KG1 (cell line): ENCODE data around the gene FNDC10.
"Not testable (repeated sequence)": the region's sequence is repeated elsewhere in the genome, so short reads cannot be mapped to it uniquely, and the experiment has no call there.

Experiments
- DNase-seq: peaks from one replicate; lab custom pipeline; 2025; lab: John Stamatoyannopoulos, UW

The FNDC10 gene

GRCh38 chr1:1599030-1599934, 653 bp downstream of the FNDC10 start:
- no peak for DNase-seq

- no peak for DNase-seq
Measured at GRCh38 chr1:1598720-1599029, 1.3 kb downstream of the FNDC10 start.

GRCh38 chr1:1598051-1598719, 1.8 kb downstream of the FNDC10 start:
- DNase-seq = no peak

- no peak for DNase-seq
Measured at GRCh38 chr1:1597275-1597930, 2.5 kb downstream of the FNDC10 start.

GRCh38 chr1:1596493-1597274, 3.3 kb downstream of the FNDC10 start:
- DNase-seq = no peak

- DNase-seq = not testable (repeated sequence)
Measured at GRCh38 chr1:1595341-1595740, 4.6 kb downstream of the FNDC10 start.

- no peak for DNase-seq
Measured at GRCh38 chr1:1594602-1595260, 5.2 kb downstream of the FNDC10 start.

- DNase-seq = no peak
Measured at GRCh38 chr1:1593834-1594601, 5.9 kb downstream of the FNDC10 start.

- no peak for DNase-seq
Measured at GRCh38 chr1:1591452-1591851, 8.5 kb downstream of the FNDC10 start.

- DNase-seq = no peak
Measured at GRCh38 chr1:1583347-1584010, 16.5 kb downstream of the FNDC10 start.

GRCh38 chr1:1582585-1583346, 17.2 kb downstream of the FNDC10 start:
- DNase-seq = no peak

- DNase-seq = no peak
Measured at GRCh38 chr1:1578371-1578940, 21.5 kb downstream of the FNDC10 start.

GRCh38 chr1:1577367-1578011, 22.4 kb downstream of the FNDC10 start:
- no peak for DNase-seq

GRCh38 chr1:1574721-1575537, 25.0 kb downstream of the FNDC10 start, which contains the start of gene SSU72:
SSU72 (minus strand) TSS chr1:1574863; CDS start chr1:1574557, 306 bp downstream.
- DNase-seq = peak; percentile 69

- peak; percentile 18 for DNase-seq
Measured at GRCh38 chr1:1573843-1574720, 25.9 kb downstream of the FNDC10 start.

GRCh38 chr1:1569341-1569740, 30.6 kb downstream of the FNDC10 start:
- DNase-seq = no peak

GRCh38 chr1:1567891-1568291, 32.0 kb downstream of the FNDC10 start:
- no peak for DNase-seq
